ENCODE measurements around the gene MCM10.

DNA sequence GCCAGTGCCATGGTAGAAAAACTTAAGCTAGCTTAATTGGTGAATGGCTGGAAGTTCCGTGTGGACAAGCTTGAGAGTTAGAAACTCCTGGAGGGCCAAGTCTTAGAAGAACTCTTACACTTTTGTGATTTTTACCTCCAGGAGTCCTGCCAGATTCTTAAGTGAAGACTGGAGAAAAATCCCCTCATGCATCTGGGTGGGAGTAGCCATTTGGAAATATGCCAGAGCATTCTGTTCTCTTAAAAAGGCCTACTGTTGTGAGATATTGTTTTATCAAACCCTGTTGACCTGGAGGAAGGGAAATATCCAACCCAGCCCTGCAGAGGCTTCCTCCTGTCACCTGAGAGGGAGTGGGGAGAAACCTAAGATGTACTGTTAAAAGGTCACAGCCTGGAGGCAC is 17.6 kb upstream of the MCM10 start:
- TF ChIP-seq, protein P1, sequence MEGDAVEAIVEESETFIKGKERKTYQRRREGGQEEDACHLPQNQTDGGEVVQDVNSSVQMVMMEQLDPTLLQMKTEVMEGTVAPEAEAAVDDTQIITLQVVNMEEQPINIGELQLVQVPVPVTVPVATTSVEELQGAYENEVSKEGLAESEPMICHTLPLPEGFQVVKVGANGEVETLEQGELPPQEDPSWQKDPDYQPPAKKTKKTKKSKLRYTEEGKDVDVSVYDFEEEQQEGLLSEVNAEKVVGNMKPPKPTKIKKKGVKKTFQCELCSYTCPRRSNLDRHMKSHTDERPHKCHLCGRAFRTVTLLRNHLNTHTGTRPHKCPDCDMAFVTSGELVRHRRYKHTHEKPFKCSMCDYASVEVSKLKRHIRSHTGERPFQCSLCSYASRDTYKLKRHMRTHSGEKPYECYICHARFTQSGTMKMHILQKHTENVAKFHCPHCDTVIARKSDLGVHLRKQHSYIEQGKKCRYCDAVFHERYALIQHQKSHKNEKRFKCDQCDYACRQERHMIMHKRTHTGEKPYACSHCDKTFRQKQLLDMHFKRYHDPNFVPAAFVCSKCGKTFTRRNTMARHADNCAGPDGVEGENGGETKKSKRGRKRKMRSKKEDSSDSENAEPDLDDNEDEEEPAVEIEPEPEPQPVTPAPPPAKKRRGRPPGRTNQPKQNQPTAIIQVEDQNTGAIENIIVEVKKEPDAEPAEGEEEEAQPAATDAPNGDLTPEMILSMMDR (conservative IDR thresholded peaks at IDR 0.05), result no peak
- no peak for TF ChIP-seq ZFX (IDR thresholded peaks at IDR 0.05)

Measured in C4-2B (cell line).